DMS79 (cell line): Measurements from ENCODE around the gene MPC1.
"Not testable (repeated sequence)": the region's sequence is repeated elsewhere in the genome, so short reads cannot be mapped to it uniquely, and the experiment has no call there.

Source experiments
- DNase-seq: peaks from one replicate; lab custom pipeline; 2025; lab: John Stamatoyannopoulos, UW

Gene MPC1

DNA sequence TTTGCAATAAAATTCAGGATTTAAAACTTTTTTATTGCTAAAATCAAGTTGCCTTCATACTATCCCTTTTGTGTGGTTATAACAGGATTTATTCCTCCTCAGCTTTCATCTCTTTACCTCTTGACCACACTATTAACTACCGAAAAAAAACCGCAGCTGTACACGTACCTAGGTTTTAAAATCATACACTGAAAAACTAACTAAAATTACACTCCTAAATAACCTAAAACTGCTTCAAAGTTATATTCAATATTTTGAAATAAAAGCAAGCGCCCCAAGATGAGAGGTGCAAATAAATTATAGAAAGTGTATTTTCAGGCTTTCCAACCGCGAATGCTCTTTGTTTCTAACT is 1.4 kb downstream of the MPC1 start:
- no peak for DNase-seq

GRCh38 chr6:166379800-166380199 is 2.9 kb downstream of the MPC1 start:
- DNase-seq, result no peak

DNA sequence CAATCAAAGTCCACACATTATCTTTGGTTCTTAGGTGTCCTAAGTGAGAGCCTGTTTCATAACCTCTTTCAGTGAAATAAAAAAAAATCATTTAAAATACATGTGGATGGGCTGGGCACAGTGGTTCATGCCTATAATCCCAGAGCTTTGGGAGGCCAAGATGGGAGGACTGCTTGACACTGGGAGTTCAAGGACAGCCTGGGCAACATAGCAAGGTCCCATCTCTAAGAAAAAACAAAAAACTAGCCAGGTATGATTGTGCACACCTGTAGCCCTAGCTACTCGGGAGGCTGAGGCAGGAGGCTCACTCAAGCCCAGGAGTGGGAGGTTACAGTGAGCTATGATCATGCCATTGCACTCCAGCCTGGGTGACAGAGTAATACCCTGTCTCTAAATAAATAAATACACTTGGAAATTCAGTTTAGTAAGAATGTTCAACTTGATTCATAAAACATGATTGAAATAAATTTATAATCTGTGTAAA is 3.6 kb downstream of the MPC1 start:
- DNase-seq, result no peak

GRCh38 chr6:166377721-166378120 is 5.0 kb downstream of the MPC1 start:
- no peak for DNase-seq

DNA sequence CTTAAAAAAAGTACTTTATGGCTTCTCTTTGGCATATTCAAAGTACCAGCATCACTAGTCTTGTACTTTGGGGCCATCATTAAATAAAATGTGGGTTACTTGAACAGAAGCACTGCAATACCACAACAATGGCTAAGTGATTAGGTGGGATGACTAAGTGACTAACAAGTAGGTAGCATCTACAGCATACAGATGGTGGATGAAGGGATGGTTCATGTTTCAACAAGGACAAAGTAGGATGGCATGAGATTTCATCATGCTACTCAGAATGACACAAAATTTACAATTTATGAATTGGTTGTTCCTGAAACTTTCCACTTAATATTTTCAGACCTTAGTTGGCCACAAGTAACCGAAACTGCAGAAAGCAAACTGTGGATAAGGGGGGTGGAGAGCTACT is 7.7 kb downstream of the MPC1 start:
- no peak for DNase-seq

GRCh38 chr6:166370489-166370888 is 12.3 kb downstream of the MPC1 start:
- no peak for DNase-seq

- no peak for DNase-seq
Measured at GRCh38 chr6:166369782-166370181, 13.0 kb downstream of the MPC1 start.

- DNase-seq, result no peak
Measured at GRCh38 chr6:166366921-166367320, 15.8 kb downstream of the MPC1 start.

GRCh38 chr6:166365806-166366205 is 16.9 kb downstream of the MPC1 start:
- no peak for DNase-seq

- DNase-seq, result no peak
Measured at GRCh38 chr6:166365221-166365620, 17.5 kb downstream of the MPC1 start.

DNA sequence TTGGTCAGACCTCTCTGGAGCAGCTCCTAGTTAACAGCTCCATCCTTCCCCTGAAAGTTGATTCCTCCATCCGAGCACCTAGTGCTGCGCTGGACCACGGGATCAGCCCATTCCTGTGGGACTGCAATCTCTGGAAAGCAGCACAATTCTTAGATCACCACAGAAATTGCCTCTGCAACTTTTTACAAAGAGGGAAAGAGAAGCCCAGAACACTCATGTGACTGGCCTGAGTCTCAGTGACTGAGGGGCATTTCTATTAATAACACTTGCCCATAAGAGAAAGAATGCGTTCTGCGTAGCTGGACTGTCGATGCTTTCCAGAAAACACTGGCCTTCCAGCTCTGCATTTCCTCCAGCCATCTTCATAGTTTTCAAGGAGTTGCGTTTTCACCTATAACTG is 18.3 kb downstream of the MPC1 start:
- DNase-seq, result no peak

GRCh38 chr6:166362427-166362826 is 20.3 kb downstream of the MPC1 start:
- not testable (repeated sequence) for DNase-seq

DNA sequence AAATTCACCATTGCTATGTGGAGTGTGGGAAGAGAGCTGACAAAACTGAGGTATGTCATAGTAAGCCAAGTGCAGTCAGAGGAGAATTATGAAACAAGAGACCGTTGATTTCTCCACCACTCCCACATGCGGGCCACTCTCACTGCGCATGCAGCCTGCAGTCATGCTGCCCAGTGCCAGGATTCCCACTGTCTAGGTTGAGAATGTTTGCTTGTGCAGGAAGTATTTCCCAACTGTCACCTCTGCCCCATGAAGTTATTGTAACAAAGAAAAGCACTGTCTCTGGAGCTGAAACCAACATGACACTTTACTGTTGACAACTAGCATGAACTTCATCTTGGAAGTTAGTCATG is 21.7 kb downstream of the MPC1 start:
- DNase-seq, result no peak

DNA sequence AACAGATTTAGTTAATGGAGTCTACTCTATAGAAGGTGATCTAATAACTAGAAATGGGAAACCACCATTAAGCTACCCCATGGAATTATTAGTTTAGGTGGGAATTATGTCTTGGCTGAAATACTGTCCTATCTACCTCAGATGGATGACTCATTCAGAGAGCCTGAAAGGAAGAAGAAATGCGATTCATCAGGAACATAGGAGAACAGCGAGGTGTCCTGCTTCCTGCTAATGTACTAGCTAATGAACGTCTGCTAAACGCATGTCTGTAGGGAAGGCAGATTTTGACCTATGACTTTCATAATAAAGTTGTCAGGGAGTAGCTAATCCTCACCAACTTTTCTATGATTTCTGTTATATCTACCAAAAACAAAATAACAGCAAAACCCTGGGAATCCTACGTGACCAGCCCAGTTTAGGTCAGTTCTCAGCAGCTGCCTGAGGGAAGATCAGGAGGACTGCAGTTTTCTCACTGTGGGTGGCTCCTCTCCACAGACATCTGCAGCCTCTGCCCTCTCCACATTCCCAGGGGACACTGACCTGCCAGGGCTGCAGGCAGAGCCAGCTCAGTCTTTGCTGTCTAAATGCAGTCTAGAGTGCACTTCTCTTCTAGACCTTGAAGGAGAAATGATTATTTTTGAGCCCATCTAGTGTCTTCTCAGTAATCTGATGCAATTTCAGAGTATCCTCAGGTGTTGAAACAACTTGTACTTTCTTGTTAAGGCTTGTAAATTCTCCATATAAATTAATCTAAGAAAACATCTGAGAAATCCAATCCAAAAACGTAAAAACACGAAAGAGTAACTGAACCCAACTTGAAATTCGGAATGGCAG is 22.3 kb downstream of the MPC1 start:
- no peak for DNase-seq

DNA sequence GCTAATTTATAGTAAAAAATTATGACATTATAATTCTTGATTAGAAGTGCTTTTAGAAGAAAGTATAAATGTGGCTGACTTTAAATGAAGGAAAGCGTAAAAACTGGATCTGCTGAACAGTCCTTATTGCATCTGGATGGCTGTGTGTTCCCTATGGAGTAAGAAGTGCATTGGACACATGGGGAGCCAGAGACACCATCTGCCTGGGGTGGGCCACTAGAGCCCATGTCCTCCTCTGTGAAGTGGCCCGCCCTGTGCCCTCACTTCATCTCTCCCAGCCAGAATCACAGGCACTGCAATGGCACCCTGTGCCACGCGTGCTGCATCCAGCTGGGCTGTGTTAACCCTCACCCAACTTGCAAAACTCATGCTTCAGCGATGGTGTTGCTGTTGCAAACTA is 27.2 kb downstream of the MPC1 start:
- DNase-seq, result no peak

- no peak for DNase-seq
Measured at GRCh38 chr6:166354965-166355364, 27.8 kb downstream of the MPC1 start.

- DNase-seq, result no peak
Measured at GRCh38 chr6:166354143-166354542, 28.6 kb downstream of the MPC1 start.

DNA sequence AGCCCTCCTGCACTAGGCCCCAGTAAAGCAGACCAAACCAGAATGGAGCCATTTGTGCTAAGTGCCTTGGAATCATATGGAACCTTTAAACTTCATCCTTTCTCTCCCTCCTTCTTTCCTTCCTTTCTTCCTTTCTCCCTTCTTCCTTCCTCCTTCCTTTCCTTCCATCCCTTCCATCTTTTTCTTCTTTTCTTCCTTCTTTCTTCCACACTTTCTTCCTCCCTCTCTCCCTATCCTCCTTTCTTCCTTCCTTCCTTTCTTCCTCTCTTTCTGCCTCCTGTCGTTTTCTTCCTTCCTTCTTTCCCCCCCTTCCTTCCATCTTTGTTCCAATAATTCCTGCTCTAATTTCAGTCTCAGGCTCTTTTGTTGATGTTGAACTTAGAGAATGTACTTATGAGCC is 29.2 kb downstream of the MPC1 start:
- no peak for DNase-seq

- DNase-seq, result no peak
Measured at GRCh38 chr6:166352923-166353322, 29.8 kb downstream of the MPC1 start.

GRCh38 chr6:166351715-166352285 is 30.9 kb downstream of the MPC1 start:
- DNase-seq, result no peak

DNA sequence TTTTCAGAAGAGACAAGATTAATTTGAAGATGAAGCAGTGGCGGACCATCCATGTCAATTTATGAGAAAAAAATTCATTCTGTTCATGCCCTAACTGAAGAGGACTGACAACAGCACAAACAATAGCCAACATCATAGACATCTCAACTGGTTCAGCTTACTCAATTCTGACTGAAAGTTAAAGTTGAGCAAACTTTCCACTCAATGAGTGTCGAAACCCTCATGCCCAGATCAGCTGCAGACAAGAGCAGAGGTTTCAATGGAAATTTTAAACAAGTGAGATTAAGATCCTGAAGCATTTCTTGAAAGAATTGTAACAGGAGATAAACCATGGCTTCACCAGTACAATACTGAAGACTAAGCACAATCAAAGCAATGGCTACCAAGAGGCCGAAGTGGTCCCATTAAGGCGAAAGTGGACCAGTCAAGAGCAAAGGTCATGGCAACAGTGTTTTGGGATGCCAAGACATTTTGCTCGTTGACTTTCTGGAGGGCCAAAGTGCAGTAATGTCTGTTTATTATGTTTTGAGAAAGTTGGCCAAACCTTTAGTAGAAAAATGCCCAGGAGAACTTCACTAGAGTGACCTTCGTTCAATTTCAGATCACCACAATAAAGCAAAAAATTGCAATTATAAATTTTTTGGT is 34.3 kb downstream of the MPC1 start:
- no peak for DNase-seq

DNA sequence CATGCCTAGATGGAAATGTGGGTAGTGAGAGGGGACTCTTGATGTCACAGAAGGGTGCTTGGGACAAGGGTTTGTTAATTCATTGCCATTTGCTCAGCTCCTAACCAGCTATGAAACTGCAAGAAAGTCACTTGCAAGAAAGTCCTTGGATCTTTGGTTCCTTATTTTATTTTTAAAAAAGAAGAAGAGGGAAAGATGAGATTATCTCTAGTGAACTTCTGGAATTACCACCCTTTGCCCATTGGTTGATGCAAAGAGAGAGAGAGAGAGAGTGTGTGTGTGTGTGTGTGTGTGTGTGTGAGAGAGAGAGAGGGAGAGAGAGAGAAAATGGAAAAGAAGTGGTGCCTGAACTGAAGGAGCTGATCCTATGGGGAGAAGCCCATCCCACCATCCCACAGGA is 35.8 kb downstream of the MPC1 start:
- DNase-seq, result no peak

DNA sequence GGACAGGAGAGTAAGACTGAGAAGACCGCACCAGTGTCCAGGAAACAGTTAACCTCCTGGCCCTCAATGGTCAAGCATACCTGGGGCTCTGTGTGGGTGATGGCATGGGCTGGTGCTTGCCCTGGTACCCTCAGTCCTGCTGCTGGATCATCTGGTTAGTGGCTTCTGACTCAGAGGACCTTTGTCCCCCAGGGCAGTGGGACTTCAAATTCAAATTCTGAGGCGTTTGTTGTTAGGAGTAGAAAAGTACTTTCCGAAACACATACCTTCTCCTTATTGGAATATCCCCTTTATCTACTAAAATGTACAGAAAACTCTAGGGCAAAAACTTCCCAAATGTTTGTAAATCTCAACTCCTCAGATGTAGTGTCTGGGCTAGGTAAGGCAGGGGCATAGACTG is 36.3 kb downstream of the MPC1 start:
- DNase-seq, result no peak
